ENCODE data around the gene SH3RF3. TPM values are rescaled to one million over a fixed set of nuclear protein-coding genes. Genes with fewer than 3 reads are reported as not detected.
A peak's percentile ranks its signal among the peaks of the same experiment; 100 is the strongest.

SH3RF3 gene
- 7.9 TPM for total RNA-seq
- long read RNA-seq, full-length matches to known transcripts: 2 of 21 reads
- long read RNA-seq, partial matches to known transcripts: 18 of 21 reads
- long read RNA-seq, other reads (novel, unspliced or antisense): 1 of 21 reads

DNA sequence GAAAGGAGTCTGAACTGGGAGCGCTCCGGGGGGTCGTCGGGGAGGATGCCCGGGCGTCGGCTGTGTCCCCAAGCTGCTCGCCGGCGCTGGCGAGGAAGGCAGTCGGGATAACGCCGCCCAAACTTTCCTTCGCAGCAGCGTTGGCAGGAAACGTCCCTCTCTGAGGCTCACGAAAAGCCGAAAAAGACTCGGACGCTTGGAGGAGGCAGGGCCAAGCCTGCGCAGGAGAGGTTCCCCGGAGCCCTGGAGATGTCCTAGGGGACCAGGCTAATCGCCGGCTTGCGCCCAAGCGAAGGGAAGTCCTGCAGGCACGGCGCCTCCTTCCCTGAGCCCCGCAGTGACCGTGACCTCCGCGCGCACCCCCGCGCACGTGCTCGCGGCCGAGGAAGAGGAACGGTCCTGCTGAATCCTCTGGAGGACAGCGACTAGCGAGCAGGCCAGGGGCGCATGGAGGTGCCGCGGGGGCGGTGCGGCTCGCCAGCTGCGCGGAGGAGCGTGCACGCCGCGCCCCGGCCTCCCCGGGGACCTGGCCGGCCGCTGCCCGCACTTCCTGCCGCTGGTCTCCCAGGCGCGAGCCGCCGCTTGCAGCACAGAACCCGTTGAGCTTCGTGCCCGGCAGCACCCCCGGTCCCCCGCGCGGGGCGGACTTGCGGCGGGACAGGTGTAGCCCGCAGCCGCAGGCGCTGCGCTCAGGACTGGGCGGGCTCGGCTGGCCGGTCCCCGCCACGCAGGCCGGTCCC, at the start of gene SH3RF3:
TSS of gene SH3RF3 (plus strand) at position 590 of the 740 bp plus-strand sequence.
- intact Hi-C loops (cut with micrococcal nuclease): loop anchor here (5.0 kb wide), 1 partner anchor 384 kb away; no protein-coding TSS in a partner anchor
- H3K4me3 ChIP-seq: peak within 1 kb of the TSS; percentile 85
- peak within 1 kb of the TSS; percentile 87 for H3K27ac ChIP-seq (replicated peaks)
- no peaks in the 10 kb centered on the region for H3K36me3 ChIP-seq
- peaks cover 44% of the 10 kb centered on the region for H3K4me1 ChIP-seq
- H3K27me3 ChIP-seq (ENCODE audit: low read depth): peaks cover 4% of the 10 kb centered on the region
- H3K9me3 ChIP-seq (replicated peaks): no peaks in the 10 kb centered on the region
- peak; percentile 68 for DNase-seq
- TF ChIP-seq, protein P1, sequence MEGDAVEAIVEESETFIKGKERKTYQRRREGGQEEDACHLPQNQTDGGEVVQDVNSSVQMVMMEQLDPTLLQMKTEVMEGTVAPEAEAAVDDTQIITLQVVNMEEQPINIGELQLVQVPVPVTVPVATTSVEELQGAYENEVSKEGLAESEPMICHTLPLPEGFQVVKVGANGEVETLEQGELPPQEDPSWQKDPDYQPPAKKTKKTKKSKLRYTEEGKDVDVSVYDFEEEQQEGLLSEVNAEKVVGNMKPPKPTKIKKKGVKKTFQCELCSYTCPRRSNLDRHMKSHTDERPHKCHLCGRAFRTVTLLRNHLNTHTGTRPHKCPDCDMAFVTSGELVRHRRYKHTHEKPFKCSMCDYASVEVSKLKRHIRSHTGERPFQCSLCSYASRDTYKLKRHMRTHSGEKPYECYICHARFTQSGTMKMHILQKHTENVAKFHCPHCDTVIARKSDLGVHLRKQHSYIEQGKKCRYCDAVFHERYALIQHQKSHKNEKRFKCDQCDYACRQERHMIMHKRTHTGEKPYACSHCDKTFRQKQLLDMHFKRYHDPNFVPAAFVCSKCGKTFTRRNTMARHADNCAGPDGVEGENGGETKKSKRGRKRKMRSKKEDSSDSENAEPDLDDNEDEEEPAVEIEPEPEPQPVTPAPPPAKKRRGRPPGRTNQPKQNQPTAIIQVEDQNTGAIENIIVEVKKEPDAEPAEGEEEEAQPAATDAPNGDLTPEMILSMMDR (IDR thresholded peaks at IDR 0.05; ENCODE audit: borderline replicate concordance): no peak

DNA sequence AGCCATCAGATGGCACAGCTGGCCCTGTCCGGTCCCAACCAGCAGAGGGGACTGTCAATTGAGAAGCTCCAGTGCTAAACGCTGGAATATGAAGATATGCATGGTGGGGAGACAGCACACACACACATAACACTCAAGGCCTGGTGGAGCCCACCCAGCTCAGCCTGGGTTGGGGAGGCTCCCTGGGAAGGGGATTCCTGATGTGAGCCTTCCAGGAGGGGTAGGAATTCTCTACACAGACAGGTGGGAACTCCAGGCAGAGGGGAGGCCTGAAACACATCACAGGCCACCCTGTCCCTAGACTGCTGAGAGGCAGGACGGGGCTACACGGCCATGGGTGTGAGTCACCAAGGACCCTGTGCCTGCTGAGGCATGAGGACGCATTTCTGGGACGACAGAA, 49.4 kb upstream of the SH3RF3 start:
- no peak for DNase-seq
- H3K4me3 ChIP-seq: no peak overlapping the region

DNA sequence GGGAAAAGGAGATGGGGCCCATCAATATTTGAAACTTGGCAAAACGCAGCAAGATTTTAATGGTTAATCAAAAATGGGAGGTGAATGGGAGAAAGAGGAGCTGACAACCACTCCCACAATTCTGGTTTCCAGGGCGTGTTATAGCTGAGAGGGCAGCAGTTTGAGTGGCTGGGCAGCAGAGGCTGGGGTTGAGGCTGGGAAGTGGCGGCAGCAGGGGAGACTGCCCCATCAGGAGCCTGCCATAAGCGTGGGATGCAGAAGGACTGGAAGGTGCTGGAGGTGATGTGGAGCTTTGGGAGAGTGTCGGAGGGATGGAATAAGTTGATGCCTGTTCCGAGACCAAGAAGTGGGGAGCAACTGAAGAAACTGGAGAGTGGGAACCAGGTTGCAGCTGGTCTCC, 48.9 kb upstream of the SH3RF3 start:
- intact Hi-C loops (cut with micrococcal nuclease): no loop called here
- Histone ChIP-seq H3K4me1 (no peaks in the 10 kb centered on the region), H3K9me3 (replicated peaks) (no peaks in the 10 kb centered on the region), H3K27me3 (ENCODE audit: low read depth) (peaks cover 12% of the 10 kb centered on the region), H3K27ac (replicated peaks) (no peak overlapping the region), H3K4me3 (no peak overlapping the region), H3K36me3 (no peaks in the 10 kb centered on the region)
- no peak for DNase-seq
- TF ChIP-seq, protein P1 (IDR thresholded peaks at IDR 0.05; ENCODE audit: borderline replicate concordance): no peak

More for the DNA sequence above, 49.4 kb upstream of the SH3RF3 start:
- H3K9me3 ChIP-seq (replicated peaks): no peaks in the 10 kb centered on the region
- TF ChIP-seq, protein P1 (IDR thresholded peaks at IDR 0.05; ENCODE audit: borderline replicate concordance): no peak
- no peak overlapping the region for H3K27ac ChIP-seq (replicated peaks)
- no peaks in the 10 kb centered on the region for H3K4me1 ChIP-seq
- intact Hi-C loops (cut with micrococcal nuclease): no loop called here
- H3K36me3 ChIP-seq: no peaks in the 10 kb centered on the region
- peaks cover 12% of the 10 kb centered on the region for H3K27me3 ChIP-seq (ENCODE audit: low read depth)

DNA sequence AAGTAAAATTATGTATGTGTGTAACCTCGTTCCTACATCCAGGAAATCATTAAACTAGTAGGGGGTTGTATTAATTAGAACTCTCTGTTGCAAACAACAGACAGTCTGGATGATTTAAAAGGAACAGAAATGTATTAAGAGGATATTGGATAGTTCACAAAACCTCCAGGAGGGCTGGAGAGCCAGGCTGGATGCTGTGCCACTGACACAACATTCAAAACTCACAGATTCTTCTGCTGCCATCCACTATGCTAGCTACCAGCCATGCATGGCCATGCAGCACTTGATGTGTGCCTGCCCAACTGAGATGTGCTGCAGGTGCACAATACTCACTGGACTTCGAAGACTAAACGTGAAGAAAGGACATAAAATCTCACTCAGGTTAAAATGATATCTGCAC, 48.2 kb upstream of the SH3RF3 start:
- Histone ChIP-seq H3K27me3 (ENCODE audit: low read depth) (peaks cover 12% of the 10 kb centered on the region), H3K9me3 (replicated peaks) (no peaks in the 10 kb centered on the region), H3K4me1 (no peaks in the 10 kb centered on the region), H3K27ac (replicated peaks) (no peak overlapping the region), H3K4me3 (no peak overlapping the region), H3K36me3 (no peaks in the 10 kb centered on the region)
- intact Hi-C loops (cut with micrococcal nuclease): no loop called here
- no peak for DNase-seq
- TF ChIP-seq, protein P1 (IDR thresholded peaks at IDR 0.05; ENCODE audit: borderline replicate concordance): no peak

DNA sequence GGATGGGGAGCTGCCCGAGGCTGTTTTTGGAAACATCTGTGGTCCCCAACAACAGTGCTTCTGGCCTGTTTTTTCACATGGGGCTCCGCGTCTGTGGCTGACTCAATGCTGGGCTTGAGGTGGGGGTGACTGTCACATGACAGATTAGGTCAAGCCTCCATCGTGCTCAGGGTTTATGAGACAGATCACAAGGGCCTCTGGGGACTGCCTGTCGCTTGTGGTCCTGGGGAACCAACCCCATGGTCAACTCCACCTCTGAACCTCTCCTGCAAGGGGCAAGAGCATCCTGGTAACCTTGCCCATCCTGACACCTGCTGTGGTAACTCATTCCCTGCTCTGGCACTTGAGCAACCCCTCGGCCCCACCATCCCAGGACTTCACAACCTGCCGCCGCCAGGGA, 47.6 kb upstream of the SH3RF3 start:
- H3K4me1 ChIP-seq: no peaks in the 10 kb centered on the region
- H3K4me3 ChIP-seq: no peak overlapping the region
- H3K27ac ChIP-seq (replicated peaks): no peak overlapping the region
- H3K9me3 ChIP-seq (replicated peaks): no peaks in the 10 kb centered on the region
- DNase-seq: no peak
- no peaks in the 10 kb centered on the region for H3K36me3 ChIP-seq
- TF ChIP-seq, protein P1 (IDR thresholded peaks at IDR 0.05; ENCODE audit: borderline replicate concordance): no peak
- intact Hi-C loops (cut with micrococcal nuclease): no loop called here
- peaks cover 18% of the 10 kb centered on the region for H3K27me3 ChIP-seq (ENCODE audit: low read depth)

Data from left ventricle myocardium inferior (tissue), 1 donor.